Fibroblast of the aortic adventitia (primary cell): ENCODE data around the gene C12orf42. TPM values are rescaled to one million over a fixed set of nuclear protein-coding genes. Genes with fewer than 3 reads are reported as not detected.

ENCODE experiments used
- DNase-seq: peaks from one replicate; pipeline ENCODE4 v3.0.0-alpha.2; 2010; ENCODE audit warnings: low read depth
- H3K4me3 ChIP-seq: 2 replicates; pipeline ENCODE4 v1.5.1; 2011; ENCODE audit warnings: low read depth, mild to moderate bottlenecking, control low read depth, low read length, moderate library complexity
- CTCF ChIP-seq: IDR thresholded peaks from 2 replicates; pipeline ENCODE4 v1.5.1; 2011; ENCODE audit warnings: mild to moderate bottlenecking, low read length, control low read depth, inconsistent platforms; ENCODE audit not compliant: insufficient read depth
- total RNA-seq: library from RNA; depleted of rRNA; stranded (reverse); fragments of >200 nt; gene quantifications from 2 replicates; pipeline ENCODE4 v1.2.3, GENCODE V29; 2012; ENCODE audit warnings: low replicate concordance

The C12orf42 gene
- total RNA-seq, 1 donor = not detected

GRCh38 chr12:103524238-103524875 lies 28.6 kb upstream of the C12orf42 start:
- no peak for DNase-seq

GRCh38 chr12:103523771-103524170 lies 28.0 kb upstream of the C12orf42 start:
- no peak for DNase-seq
- no peak for TF ChIP-seq CTCF
- H3K4me3 ChIP-seq = no peak overlapping the region

More at GRCh38 chr12:103524238-103524875, 28.6 kb upstream of the C12orf42 start:
- H3K4me3 ChIP-seq = no peak overlapping the region
- no peak for TF ChIP-seq CTCF

GRCh38 chr12:103520686-103521215 lies 25.0 kb upstream of the C12orf42 start:
- no peak for DNase-seq
- no peak for TF ChIP-seq CTCF
- H3K4me3 ChIP-seq = no peak overlapping the region

- H3K4me3 ChIP-seq = no peak overlapping the region
- DNase-seq = no peak
- TF ChIP-seq CTCF = no peak
These were observed 23.9 kb upstream of the C12orf42 start for GRCh38 chr12:103519632-103520031.

GRCh38 chr12:103518899-103519298 lies 23.1 kb upstream of the C12orf42 start:
- no peak for DNase-seq
- no peak for TF ChIP-seq CTCF
- H3K4me3 ChIP-seq = no peak overlapping the region

- TF ChIP-seq CTCF = no peak
- no peak for DNase-seq
- H3K4me3 ChIP-seq = no peak overlapping the region
These were observed 21.4 kb upstream of the C12orf42 start for GRCh38 chr12:103517161-103517560.

GRCh38 chr12:103515341-103515740 lies 19.6 kb upstream of the C12orf42 start:
- TF ChIP-seq CTCF = no peak
- H3K4me3 ChIP-seq = no peak overlapping the region
- DNase-seq = no peak
